Neutrophil (primary cell): ENCODE data around the gene PIEZO1.

Experiments
- H3K27ac ChIP-seq: fragments of 200-600 bp; sonication (generic); 2 replicates; pipeline ENCODE4 v1.5.1; 2016; ENCODE audit warnings: mild to moderate bottlenecking, moderate library complexity
- H3K27me3 ChIP-seq: fragments of 200-600 bp; sonication (generic); 2 replicates; pipeline ENCODE4 v1.6.0; 2016; ENCODE audit warnings: mild to moderate bottlenecking
- H3K36me3 ChIP-seq: fragments of 200-600 bp; sonication (generic); 2 replicates; pipeline ENCODE4 v1.5.1; 2017
- H3K4me1 ChIP-seq, 2 experiments: fragments of 200-600 bp in 1 of 2; sonication (generic) in 1 of 2; 1 replicate in 1 of 2; 2 replicates in 1 of 2; pipeline versions ENCODE4 v1.5.1 to v1.6.1; 2013 to 2016; ENCODE audit warnings: low read depth in 1 of 2, low read length in 1 of 2, mild to moderate bottlenecking in 1 of 2, moderate library complexity in 1 of 2; ENCODE audit not compliant: control insufficient read depth in 1 of 2, insufficient read depth in 1 of 2
- H3K4me3 ChIP-seq, 2 experiments: fragments of 200-600 bp in 1 of 2; sonication (generic) in 1 of 2; 1 replicate in 1 of 2; 2 replicates in 1 of 2; pipeline ENCODE4 v1.5.1; 2013 to 2016; ENCODE audit warnings: low read depth in 1 of 2, low read length in 1 of 2, mild to moderate bottlenecking in 1 of 2, moderate library complexity in 1 of 2
- H3K9me3 ChIP-seq: fragments of 200-600 bp; sonication (generic); 2 replicates; pipeline ENCODE4 v1.5.1; 2016
- TF ChIP-seq, protein P1 (sequence below): fragments of 200-600 bp; sonication (generic); IDR thresholded peaks from 2 replicates; pipeline ENCODE4 v1.5.1; 2016; ENCODE audit warnings: antibody characterized with exemption

PIEZO1 gene

DNA sequence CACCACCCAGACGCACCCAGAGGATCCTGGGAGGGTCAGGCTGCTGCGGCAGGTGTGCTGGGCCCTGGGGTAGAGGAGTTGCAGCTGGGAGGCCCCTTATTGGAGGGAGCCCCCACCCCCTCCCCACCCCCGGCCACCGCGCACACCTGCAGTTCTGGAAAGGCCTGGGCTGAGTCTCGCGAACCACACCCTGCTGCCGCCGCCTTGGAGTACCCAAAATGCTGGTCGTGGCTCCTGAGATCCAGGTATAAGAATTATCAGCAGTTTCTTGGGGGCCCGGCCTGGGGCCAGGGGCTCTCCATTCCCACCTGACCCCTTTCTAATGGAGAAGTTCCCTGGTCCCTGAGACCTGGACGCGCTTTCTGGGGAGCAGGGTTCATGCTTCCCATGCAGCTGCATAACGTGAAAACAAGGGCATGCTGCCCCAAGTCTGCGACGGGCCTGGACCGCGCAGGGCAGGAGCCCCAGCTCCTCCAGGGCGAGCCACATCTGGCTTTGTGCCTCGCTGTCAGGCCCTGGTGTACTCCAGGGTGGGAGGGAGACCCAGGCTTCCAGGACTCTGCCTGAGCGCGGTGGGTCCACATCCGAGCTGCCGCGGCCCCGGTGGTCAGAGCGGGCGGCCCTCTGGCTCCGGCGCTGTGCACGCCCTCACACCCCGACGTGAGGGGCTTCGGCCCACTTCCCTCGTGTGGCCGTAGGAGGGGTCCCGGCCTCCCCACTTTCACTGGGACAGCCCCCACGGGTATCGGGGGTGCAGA is 91.4 kb downstream of the PIEZO1 start:
- TF ChIP-seq, protein P1, sequence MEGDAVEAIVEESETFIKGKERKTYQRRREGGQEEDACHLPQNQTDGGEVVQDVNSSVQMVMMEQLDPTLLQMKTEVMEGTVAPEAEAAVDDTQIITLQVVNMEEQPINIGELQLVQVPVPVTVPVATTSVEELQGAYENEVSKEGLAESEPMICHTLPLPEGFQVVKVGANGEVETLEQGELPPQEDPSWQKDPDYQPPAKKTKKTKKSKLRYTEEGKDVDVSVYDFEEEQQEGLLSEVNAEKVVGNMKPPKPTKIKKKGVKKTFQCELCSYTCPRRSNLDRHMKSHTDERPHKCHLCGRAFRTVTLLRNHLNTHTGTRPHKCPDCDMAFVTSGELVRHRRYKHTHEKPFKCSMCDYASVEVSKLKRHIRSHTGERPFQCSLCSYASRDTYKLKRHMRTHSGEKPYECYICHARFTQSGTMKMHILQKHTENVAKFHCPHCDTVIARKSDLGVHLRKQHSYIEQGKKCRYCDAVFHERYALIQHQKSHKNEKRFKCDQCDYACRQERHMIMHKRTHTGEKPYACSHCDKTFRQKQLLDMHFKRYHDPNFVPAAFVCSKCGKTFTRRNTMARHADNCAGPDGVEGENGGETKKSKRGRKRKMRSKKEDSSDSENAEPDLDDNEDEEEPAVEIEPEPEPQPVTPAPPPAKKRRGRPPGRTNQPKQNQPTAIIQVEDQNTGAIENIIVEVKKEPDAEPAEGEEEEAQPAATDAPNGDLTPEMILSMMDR: no peak
- H3K4me1 ChIP-seq: peaks cover 44 to 54% of the 10 kb centered on the region in 2 experiments

DNA sequence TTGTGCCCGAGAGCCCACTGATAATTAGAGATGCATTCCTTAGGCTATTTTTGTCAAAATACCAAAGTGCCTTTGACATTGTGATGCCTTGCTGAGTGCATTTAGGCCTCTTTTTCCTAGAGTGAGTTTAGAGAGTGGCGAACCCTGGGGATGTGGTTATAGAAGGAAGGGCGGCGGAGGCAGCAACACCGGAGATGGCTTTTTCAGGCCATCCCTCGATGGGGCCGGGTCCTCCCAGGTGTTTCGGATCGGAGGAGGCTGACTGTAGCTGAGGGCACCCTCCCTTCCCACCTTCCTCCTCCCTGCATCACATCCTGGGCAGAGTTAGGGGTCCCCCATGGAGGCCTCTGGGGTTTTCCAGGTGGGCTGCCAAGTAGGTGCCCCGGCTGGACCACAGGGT is 92.2 kb downstream of the PIEZO1 start:
- Histone ChIP-seq H3K9me3 (no peaks in the 10 kb centered on the region), H3K36me3 (peaks cover 42% of the 10 kb centered on the region), H3K27me3 (peaks cover 12% of the 10 kb centered on the region), H3K4me1 (peaks cover 37 to 54% of the 10 kb centered on the region in 2 experiments), H3K27ac (peak overlapping the region; percentile 100), H3K4me3 (no peak overlapping the region)
- TF ChIP-seq, protein P1: no peak

More for the DNA sequence above, 91.4 kb downstream of the PIEZO1 start:
- H3K36me3 ChIP-seq: peaks cover 49% of the 10 kb centered on the region
- no peaks in the 10 kb centered on the region for H3K9me3 ChIP-seq
- no peak overlapping the region for H3K4me3 ChIP-seq
- H3K27me3 ChIP-seq: peaks cover 5% of the 10 kb centered on the region
- peak overlapping the region; percentile 100 for H3K27ac ChIP-seq

DNA sequence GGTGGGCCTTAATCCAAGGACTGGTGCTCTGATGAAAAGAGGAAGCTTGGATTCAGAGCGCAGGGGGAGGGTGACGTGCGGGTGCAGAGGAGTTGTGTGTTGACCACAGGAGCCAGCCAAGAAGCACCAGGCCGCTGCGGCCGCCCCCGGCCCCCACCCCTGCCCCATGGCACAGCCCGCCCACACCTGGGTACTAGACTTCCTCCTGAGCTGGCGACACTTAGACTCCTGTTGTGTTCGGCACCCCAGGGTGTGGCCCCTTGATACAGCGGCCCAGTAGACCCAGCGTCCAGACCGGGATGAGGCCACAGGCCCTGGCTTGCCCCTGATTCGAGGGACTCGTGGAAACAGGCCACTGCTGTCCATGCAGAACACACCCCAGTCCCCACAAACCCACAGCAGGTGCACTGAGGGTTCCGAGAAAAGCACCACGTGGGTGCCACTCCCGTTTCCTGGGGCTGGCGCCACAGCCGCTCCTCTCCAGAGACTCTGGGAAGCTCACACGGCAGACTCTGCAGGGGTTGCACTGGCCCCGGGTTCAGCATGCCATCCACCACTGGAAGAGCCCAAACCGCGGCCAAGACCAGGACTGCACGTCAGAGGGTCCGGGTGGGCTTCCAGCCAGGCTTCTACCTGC is 93.0 kb downstream of the PIEZO1 start:
- H3K27ac ChIP-seq: peak overlapping the region; percentile 100
- no peaks in the 10 kb centered on the region for H3K9me3 ChIP-seq
- TF ChIP-seq, protein P1: no peak
- peaks cover 34% of the 10 kb centered on the region for H3K36me3 ChIP-seq
- H3K4me3 ChIP-seq: peak overlapping the region; percentile 22 to 54
- H3K27me3 ChIP-seq: peaks cover 16% of the 10 kb centered on the region
- peaks cover 34 to 54% of the 10 kb centered on the region in 2 experiments for H3K4me1 ChIP-seq

DNA sequence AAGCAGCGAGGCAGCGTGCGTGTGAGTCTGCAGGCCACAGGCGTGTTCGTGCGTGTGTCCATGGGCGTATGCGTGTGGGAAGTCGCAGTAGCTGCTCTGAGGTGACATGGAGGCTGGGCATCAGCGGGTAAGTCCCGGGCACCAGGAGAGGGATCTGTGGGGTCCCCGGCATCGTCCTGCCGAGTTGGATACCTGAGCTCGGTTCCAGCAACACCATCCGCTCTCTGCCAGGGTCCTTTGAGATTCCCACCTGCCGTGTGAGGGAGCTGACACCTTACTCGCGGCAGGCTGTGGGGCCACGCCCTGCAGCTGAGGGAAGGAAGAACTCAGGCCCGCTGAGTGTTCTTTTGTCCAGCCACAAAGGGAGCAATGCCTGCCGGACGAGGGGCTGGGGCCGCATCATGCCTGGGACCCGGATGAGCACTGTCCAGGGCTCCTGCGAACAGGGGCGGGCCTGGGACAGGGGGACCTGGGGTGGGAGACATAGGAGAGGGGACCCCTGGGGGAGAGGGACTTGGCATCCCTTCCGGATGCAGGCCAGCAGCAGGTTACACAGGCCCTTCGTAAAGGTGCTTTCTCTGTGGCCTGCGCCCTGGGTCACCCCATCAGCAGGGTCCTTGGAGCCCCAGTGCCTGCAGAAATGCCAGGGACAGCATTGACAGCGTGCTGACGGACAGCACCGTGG is 93.7 kb downstream of the PIEZO1 start:
- peak overlapping the region; percentile 100 for H3K27ac ChIP-seq
- peaks cover 16% of the 10 kb centered on the region for H3K27me3 ChIP-seq
- TF ChIP-seq, protein P1: no peak
- peaks cover 26% of the 10 kb centered on the region for H3K36me3 ChIP-seq
- peaks cover 40 to 61% of the 10 kb centered on the region in 2 experiments for H3K4me1 ChIP-seq
- no peaks in the 10 kb centered on the region for H3K9me3 ChIP-seq
- peak overlapping the region; percentile 13 to 54 for H3K4me3 ChIP-seq

DNA sequence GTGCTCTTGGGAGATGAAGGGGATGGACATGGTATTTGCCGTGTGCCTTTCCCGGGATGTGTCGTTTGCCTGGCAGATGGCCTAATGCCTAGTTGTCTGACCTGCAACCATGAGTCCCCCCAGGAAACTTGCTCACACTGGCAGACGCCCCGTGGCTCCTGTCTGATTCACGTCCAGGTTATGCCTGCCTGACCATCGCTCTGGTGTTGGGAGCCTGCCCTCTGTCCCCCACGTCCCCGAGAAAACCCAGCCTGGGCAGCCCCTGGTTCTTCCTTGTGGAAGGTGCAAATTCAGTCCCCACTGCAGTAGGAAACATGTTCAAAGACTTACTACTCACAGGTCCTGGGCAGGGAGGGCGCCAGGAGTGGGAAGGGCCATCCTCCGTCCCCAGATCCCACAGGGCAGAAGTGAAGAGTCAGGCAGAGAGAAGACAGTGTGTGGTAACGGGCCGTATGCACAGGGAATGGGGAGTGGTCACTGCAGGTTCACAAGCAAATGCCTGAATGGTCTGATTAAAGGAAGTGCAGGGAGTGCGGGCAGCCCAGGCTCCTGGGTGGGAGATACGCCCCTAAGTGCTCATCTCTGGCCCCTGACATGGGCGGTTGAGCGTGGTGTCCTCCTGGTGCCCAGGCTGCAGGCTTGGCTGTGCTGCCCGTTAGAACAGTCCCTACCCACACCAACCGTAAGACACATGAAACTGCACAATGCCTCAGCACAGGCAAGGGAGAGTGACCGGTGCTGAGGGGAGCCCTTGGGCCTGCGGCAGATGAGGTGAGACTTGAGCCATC is 94.5 kb downstream of the PIEZO1 start:
- TF ChIP-seq, protein P1: no peak
- Histone ChIP-seq H3K4me1 (peaks cover 42 to 67% of the 10 kb centered on the region in 2 experiments), H3K27ac (peak overlapping the region; percentile 100)

More for the DNA sequence above, 94.5 kb downstream of the PIEZO1 start:
- Histone ChIP-seq H3K4me3 (no peak overlapping the region), H3K36me3 (peaks cover 19% of the 10 kb centered on the region), H3K9me3 (no peaks in the 10 kb centered on the region), H3K27me3 (peaks cover 16% of the 10 kb centered on the region)
